CD4-positive, alpha-beta memory T cell (primary cell): ENCODE data around the gene ABCB6. TPM values are rescaled to one million over a fixed set of nuclear protein-coding genes. Genes with fewer than 3 reads are reported as not detected.
A peak's percentile ranks its signal among the peaks of the same experiment; 100 is the strongest.

Source experiments
- CTCF ChIA-PET: fragments of 350-600 bp; sonication (Branson Sonifier 250); formaldehyde crosslinking; loops from one replicate; lab custom pipeline; 2021; ENCODE audit warnings: inconsistent platforms; ENCODE audit not compliant: partially characterized antibody; lab: Charles Lee
- POLR2A ChIA-PET: fragments of 350-600 bp; sonication (Branson Sonifier 250); formaldehyde crosslinking; loops from one replicate; lab custom pipeline; 2021; ENCODE audit not compliant: partially characterized antibody; lab: Charles Lee
- DNase-seq, 5 donors: peaks; one replicate each; pipeline versions ENCODE4 v3.0.0 to v3.0.0-alpha.2; 2020 to 2022; ENCODE audit warnings: mixed read lengths in 1 of 5
- H3K27ac ChIP-seq: one replicate; pipeline ENCODE4 v1.7.0; 2013; ENCODE audit warnings: low read depth, low read length
- H3K27me3 ChIP-seq: 2 replicates; pipeline ENCODE4 v1.7.0; 2013; ENCODE audit warnings: mild to moderate bottlenecking, low read length, moderate library complexity; ENCODE audit not compliant: insufficient read depth
- H3K36me3 ChIP-seq: 2 replicates; pipeline ENCODE4 v1.7.0; 2013; ENCODE audit warnings: mild to moderate bottlenecking, low read length, moderate library complexity; ENCODE audit not compliant: insufficient read depth
- H3K4me1 ChIP-seq: 2 replicates; pipeline ENCODE4 v1.7.0; 2013; ENCODE audit warnings: mild to moderate bottlenecking, low read length, moderate library complexity; ENCODE audit not compliant: insufficient read depth
- H3K4me3 ChIP-seq, 2 donors: one replicate each; pipeline ENCODE4 v1.7.0; 2013; ENCODE audit warnings: low read length in 2 of 2, mild to moderate bottlenecking in 1 of 2
- H3K9me3 ChIP-seq, 2 donors: one replicate each; pipeline ENCODE4 v1.7.0; 2013; ENCODE audit warnings: low read length in 2 of 2, control low read depth in 1 of 2; ENCODE audit not compliant: control insufficient read depth in 1 of 2
- H3K27ac Mint-ChIP-seq, 7 donors: one replicate each; pipeline ENCODE4 v1.8.0; 2020 to 2021; ENCODE audit warnings: mixed read lengths in 7 of 7, mild to moderate bottlenecking in 6 of 7, inconsistent platforms in 3 of 7, moderate library complexity in 3 of 7
- H3K27me3 Mint-ChIP-seq, 2 donors: one replicate each; pipeline ENCODE4 v1.8.0; 2020 to 2021; ENCODE audit warnings: mixed read lengths in 2 of 2
- H3K36me3 Mint-ChIP-seq, 2 donors: one replicate each; pipeline ENCODE4 v1.8.0; 2020 to 2021; ENCODE audit warnings: mixed read lengths in 2 of 2, inconsistent platforms in 1 of 2, mild to moderate bottlenecking in 1 of 2
- H3K4me1 Mint-ChIP-seq, 4 donors: one replicate each; pipeline ENCODE4 v1.8.0; 2020 to 2021; ENCODE audit warnings: mixed read lengths in 4 of 4, mild to moderate bottlenecking in 1 of 4
- H3K4me3 Mint-ChIP-seq, 8 donors: one replicate each; pipeline ENCODE4 v1.8.0; 2020 to 2021; ENCODE audit warnings: mixed read lengths in 8 of 8, mild to moderate bottlenecking in 7 of 8, moderate library complexity in 6 of 8, inconsistent platforms in 3 of 8
- H3K9me3 Mint-ChIP-seq, 8 donors: one replicate each; pipeline ENCODE4 v1.8.0; 2020 to 2021; ENCODE audit warnings: mixed read lengths in 8 of 8, mild to moderate bottlenecking in 5 of 8, inconsistent platforms in 3 of 8, moderate library complexity in 1 of 8
- intact Hi-C: fragments of 100-400 bp; cut with micrococcal nuclease; formaldehyde crosslinking; loops from one replicate; pipeline ENCODE4 v1.15.1; 2023
- polyA plus RNA-seq, 2 donors: library from polyadenylated mRNA; unstranded; fragments of 300-500 nt; fragmentation: Illumina TruSeq; gene quantifications; one replicate each; pipeline ENCODE4 v1.2.3, GENCODE V29; 2021
- total RNA-seq, 2 experiments: library from RNA; stranded (reverse); gene quantifications; one replicate each; pipeline ENCODE4 v1.2.3, GENCODE V29; 2021

The ABCB6 gene
- total and polyA plus RNA-seq, 4 experiments from 2014 or later, result 1.4 to 11.1 (median 7.5) TPM

DNA sequence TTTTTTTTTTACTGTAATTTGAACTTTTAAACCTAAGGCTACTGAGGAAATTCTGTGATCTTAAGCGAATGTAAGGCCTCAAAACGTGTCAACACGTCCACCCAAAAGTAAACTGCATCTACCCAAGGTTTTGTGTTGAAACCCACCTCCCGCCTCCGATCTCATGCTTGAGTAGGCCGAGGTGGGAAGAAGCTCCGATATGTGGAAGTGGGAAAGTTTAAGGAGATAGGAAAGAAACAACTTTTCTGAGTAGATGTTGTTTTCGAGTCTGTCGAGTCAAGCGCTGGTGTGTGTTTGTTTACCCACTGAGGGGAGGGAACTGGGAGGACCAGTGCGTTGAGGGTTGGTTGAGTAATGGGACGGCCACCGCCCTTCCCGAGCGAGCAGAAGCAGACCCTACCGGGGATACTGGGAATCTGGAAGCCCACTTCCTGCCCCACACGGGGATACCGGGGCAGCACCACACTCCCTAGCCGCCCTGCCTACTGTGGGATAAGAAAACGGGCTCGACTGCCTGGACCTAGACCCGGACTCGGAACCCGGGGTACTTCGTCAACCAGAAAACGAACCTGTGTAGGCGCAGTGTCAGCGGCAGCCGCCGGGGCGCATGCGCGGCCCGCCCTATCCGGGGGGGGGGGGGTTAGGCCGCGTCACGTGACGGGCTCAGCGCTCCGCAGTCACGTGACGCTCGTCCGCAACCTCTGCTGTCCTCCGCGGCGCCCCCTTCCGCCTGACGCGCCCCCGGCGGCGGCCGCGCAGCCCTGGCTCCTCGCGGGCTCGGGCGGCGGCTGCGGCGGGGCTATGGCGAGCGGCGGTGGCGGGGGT is 41.0 kb downstream of the ABCB6 start, which contains the start of gene RETREG2:
RETREG2 (plus strand) TSS at position 724 of the 825 bp plus-strand sequence; CDS start at position 802, 78 bp downstream.
- H3K9me3 Mint-ChIP-seq, result no peaks in the 10 kb centered on the region
- ChIA-PET POLR2A (interaction anchor here (0.5 to 9.5 kb wide), 14 partner anchors 15 to 778 kb away, joined by 3 to 424 read pairs (median 22); partner anchors contain the start of genes ABCB6, ANKZF1, ATG9A and CTDSP1), CTCF (interaction anchor here (3.2 to 9.8 kb wide), 4 partner anchors 21 to 117 kb away, joined by 18 to 253 read pairs (median 60); partner anchors contain the start of genes ABCB6, NHEJ1, TUBA4A and TUBA4B)
- no peaks in the 10 kb centered on the region for H3K27me3 ChIP-seq
- peaks cover 66% of the 10 kb centered on the region for H3K4me1 ChIP-seq
- H3K36me3 ChIP-seq, result peaks cover 55% of the 10 kb centered on the region
- peak within 1 kb of the TSS; percentile 91 to 98 (median 95) for H3K4me3 Mint-ChIP-seq
- H3K27me3 Mint-ChIP-seq, result no peaks in the 10 kb centered on the region
- intact Hi-C loops, result loop anchor here (1.0 to 5.0 kb wide), 11 partner anchors 17 to 780 kb away; partner anchors contain the start of genes ANKZF1, ATG9A, CTDSP1 and DNAJB2
- H3K9me3 ChIP-seq, result no peaks in the 10 kb centered on the region
- peak within 1 kb of the TSS; percentile 81 to 96 for H3K4me3 ChIP-seq
- H3K36me3 Mint-ChIP-seq, result peaks cover 29 to 67% of the 10 kb centered on the region in 2 donors
- peak within 1 kb of the TSS; percentile 91 for H3K27ac ChIP-seq
- DNase-seq, result peak; percentile 88 to 91 (median 88)
- peaks cover 34 to 79% (median 62%) of the 10 kb centered on the region in 4 donors for H3K4me1 Mint-ChIP-seq
- H3K27ac Mint-ChIP-seq, result peak within 1 kb of the TSS; percentile 96 to 99 (median 98)

GRCh38 chr2:219176818-219177551 is 41.8 kb downstream of the ABCB6 start, which contains the start of gene CNPPD1:
Gene CNPPD1 (minus strand): TSS chr2:219176925. CDS start chr2:219176828, 97 bp downstream.
- Mint-ChIP-seq H3K4me1 (peaks cover 33 to 79% (median 60%) of the 10 kb centered on the region in 4 donors), H3K4me3 (peak within 1 kb of the TSS; percentile 91 to 98 (median 93)), H3K27me3 (no peaks in the 10 kb centered on the region), H3K36me3 (peaks cover 28 to 73% of the 10 kb centered on the region in 2 donors), H3K27ac (peak within 1 kb of the TSS; percentile 96 to 99 (median 98)), H3K9me3 (no peaks in the 10 kb centered on the region)
- H3K9me3 ChIP-seq, result no peaks in the 10 kb centered on the region
- H3K4me3 ChIP-seq, result peak within 1 kb of the TSS; percentile 77 to 96
- H3K36me3 ChIP-seq, result peaks cover 55% of the 10 kb centered on the region
- POLR2A ChIA-PET, result interaction anchor here (0.6 to 9.5 kb wide), 33 partner anchors 8 to 906 kb away, joined by 3 to 424 read pairs (median 4); partner anchors contain the start of genes ABCB6, ANKZF1, ATG9A and BCS1L
- peak within 1 kb of the TSS; percentile 91 for H3K27ac ChIP-seq
- DNase-seq, result peak; percentile 87 to 90 (median 89)
- no peaks in the 10 kb centered on the region for H3K27me3 ChIP-seq
- intact Hi-C loops, result loop anchor here (1.0 to 5.0 kb wide), 9 partner anchors 17 to 780 kb away; partner anchors contain the start of genes ANKZF1, ATG9A, CTDSP1 and NHEJ1
- CTCF ChIA-PET, result interaction anchor here (1.4 to 9.8 kb wide), 7 partner anchors 12 to 117 kb away, joined by 3 to 253 read pairs (median 30); partner anchors contain the start of genes ABCB6, DNAJB2, NHEJ1 and TUBA4A
- H3K4me1 ChIP-seq, result peaks cover 58% of the 10 kb centered on the region

DNA sequence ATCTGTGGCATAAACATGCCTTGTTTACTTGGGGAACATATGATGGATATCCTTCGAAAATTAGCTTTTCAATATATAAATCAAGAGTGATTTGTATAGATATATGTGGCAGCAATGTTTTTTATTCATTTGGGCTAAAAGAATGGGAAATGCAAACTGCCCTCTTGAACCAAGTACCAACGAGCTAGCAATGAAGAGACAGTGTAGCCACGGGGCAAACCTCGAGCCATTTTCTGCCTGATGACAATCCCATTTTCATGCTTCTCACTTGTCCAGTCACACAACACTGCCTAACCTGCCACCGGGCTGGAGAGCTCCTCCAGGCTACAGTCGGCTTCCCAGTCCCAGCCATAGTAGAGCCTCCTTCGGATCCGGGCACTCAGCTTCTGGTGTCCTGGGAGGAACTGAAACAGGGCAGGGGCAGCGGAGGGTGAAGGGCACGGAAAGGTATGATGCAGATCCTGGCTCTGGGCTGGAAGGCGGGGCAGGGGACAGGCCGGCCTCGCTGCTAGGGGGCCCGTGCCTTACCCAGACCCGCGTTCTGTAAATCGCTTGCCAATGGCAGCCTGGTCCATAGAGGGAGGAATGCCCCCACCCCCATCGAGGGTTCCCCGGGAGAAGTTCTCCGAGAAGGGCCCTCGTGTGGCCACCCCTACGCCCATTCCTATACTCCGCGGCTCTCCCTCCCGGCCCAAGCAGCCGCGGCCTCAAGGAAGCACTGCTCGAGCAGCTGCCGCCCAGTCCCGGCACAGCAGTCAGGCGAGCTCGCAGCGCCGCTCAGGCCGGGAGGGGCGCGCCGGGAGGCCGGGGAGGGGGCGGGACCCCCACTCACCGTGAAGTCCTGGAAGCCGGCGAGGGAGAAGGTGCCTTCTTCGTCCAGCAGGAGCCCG is 42.6 kb downstream of the ABCB6 start:
- H3K36me3 Mint-ChIP-seq, result peaks cover 20 to 72% of the 10 kb centered on the region in 2 donors
- H3K4me3 Mint-ChIP-seq, result peak overlapping the region; percentile 84 to 98 (median 90)
- no peaks in the 10 kb centered on the region for H3K27me3 ChIP-seq
- ChIA-PET CTCF (interaction anchor here (0.8 to 9.8 kb wide), 12 partner anchors 11 to 196 kb away, joined by 3 to 253 read pairs (median 13); partner anchors contain the start of genes ABCB6, DNAJB2, NHEJ1 and TUBA4A), POLR2A (interaction anchor here (0.6 to 9.5 kb wide), 32 partner anchors 9 to 906 kb away, joined by 3 to 424 read pairs (median 4); partner anchors contain the start of genes ABCB6, ANKZF1, ATG9A and BCS1L)
- peak in 4 of 5 donors; percentile 15 to 53 (median 16) for DNase-seq
- H3K27ac ChIP-seq, result peak overlapping the region; percentile 91
- H3K4me1 ChIP-seq, result peaks cover 52% of the 10 kb centered on the region
- no peaks in the 10 kb centered on the region for H3K9me3 Mint-ChIP-seq
- intact Hi-C loops, result loop anchor here (2.0 to 5.0 kb wide), 3 partner anchors 119 to 779 kb away; partner anchors contain the start of gene CTDSP1
- H3K4me3 ChIP-seq, result peak overlapping the region; percentile 77 to 96
- no peaks in the 10 kb centered on the region for H3K27me3 Mint-ChIP-seq
- peak overlapping the region; percentile 78 to 99 (median 92) for H3K27ac Mint-ChIP-seq
- peaks cover 31 to 79% (median 56%) of the 10 kb centered on the region in 4 donors for H3K4me1 Mint-ChIP-seq
- no peaks in the 10 kb centered on the region for H3K9me3 ChIP-seq
- H3K36me3 ChIP-seq, result peaks cover 54% of the 10 kb centered on the region

DNA sequence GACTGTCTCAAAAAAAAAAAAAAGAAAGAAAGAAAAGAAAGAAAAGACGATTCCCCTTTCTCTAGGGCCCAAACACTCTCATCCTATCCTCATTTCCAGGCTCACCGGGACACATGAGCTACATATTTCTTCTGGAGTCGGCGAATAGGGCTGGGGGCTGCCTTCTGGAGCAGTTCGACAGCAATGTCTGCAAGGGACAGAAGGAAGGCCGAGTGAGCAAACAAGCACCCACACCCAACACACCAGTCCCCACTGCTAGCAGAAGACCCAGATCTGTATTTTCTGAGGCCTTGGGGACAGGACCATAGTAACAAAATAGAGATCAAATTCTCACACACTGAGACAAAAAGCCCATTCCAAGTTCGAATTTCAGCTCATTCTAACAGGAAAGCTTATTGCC is 43.3 kb downstream of the ABCB6 start:
- peak overlapping the region; percentile 68 to 96 (median 92) for H3K27ac Mint-ChIP-seq
- H3K27me3 Mint-ChIP-seq, result no peaks in the 10 kb centered on the region
- H3K36me3 ChIP-seq, result peaks cover 47% of the 10 kb centered on the region
- no peaks in the 10 kb centered on the region for H3K9me3 Mint-ChIP-seq
- ChIA-PET CTCF (interaction anchor here (0.8 to 9.8 kb wide), 11 partner anchors 11 to 195 kb away, joined by 3 to 253 read pairs (median 18); partner anchors contain the start of genes ABCB6, DNAJB2, NHEJ1 and TUBA4A), POLR2A (interaction anchor here (1.2 to 9.5 kb wide), 11 partner anchors 14 to 516 kb away, joined by 3 to 424 read pairs (median 64); partner anchors contain the start of genes ABCB6, ANKZF1, ATG9A and BCS1L)
- H3K36me3 Mint-ChIP-seq, result peaks cover 19 to 67% of the 10 kb centered on the region in 2 donors
- peak overlapping the region; percentile 91 for H3K27ac ChIP-seq
- DNase-seq, result no peak
- H3K4me1 Mint-ChIP-seq, result peaks cover 29 to 76% (median 53%) of the 10 kb centered on the region in 4 donors
- H3K9me3 ChIP-seq, result no peaks in the 10 kb centered on the region
- intact Hi-C loops, result loop anchor here (5.0 kb wide), 2 partner anchors 278 to 778 kb away; partner anchors contain the start of gene CTDSP1
- H3K4me3 Mint-ChIP-seq, result peak overlapping the region; percentile 84 to 98 (median 90)
- H3K4me1 ChIP-seq, result peaks cover 51% of the 10 kb centered on the region
- no peaks in the 10 kb centered on the region for H3K27me3 ChIP-seq
- H3K4me3 ChIP-seq, result peak overlapping the region; percentile 77 to 96

DNA sequence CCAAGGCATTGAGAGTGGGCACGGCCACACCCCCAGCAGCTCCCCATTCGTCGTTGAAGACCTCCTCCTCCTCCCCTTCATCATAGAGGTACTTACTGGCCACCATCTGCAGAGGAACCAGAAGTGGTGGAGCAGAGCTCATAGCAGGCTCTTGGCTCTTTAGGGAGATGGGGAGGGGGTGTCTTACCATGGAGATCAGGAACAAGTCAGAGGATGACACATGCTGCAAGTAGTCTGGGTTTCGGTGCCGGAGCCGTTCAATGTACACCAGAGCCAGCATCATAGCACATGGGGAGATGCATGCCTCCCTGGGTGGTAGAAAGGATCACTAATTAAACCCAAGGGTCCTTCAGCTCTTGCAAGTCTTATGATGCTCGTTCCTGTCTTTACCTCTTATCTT is 44.0 kb downstream of the ABCB6 start:
- Mint-ChIP-seq H3K36me3 (peaks cover 19 to 64% of the 10 kb centered on the region in 2 donors), H3K27me3 (no peaks in the 10 kb centered on the region), H3K4me1 (peaks cover 29 to 70% (median 48%) of the 10 kb centered on the region in 4 donors), H3K4me3 (peak overlapping the region; percentile 18 to 90 (median 36)), H3K9me3 (no peaks in the 10 kb centered on the region), H3K27ac (peak overlapping the region in 5 of 7 donors; percentile 17 to 96 (median 39))
- H3K36me3 ChIP-seq, result peaks cover 40% of the 10 kb centered on the region
- ChIA-PET POLR2A (interaction anchor here (1.2 to 9.5 kb wide), 7 partner anchors 13 to 212 kb away, joined by 3 to 424 read pairs (median 90); partner anchors contain the start of genes ABCB6, DNAJB2, GLB1L and NHEJ1), CTCF (interaction anchor here (1.6 to 9.8 kb wide), 8 partner anchors 10 to 124 kb away, joined by 6 to 253 read pairs (median 36); partner anchors contain the start of genes ABCB6, DNAJB2, NHEJ1 and TUBA4A)
- intact Hi-C loops, result loop anchor here (5.0 kb wide), 2 partner anchors 278 to 778 kb away; partner anchors contain the start of gene CTDSP1
- no peaks in the 10 kb centered on the region for H3K27me3 ChIP-seq
- peaks cover 44% of the 10 kb centered on the region for H3K4me1 ChIP-seq
- no peak for DNase-seq
- no peak overlapping the region for H3K4me3 ChIP-seq
- H3K27ac ChIP-seq, result peak overlapping the region; percentile 17
- H3K9me3 ChIP-seq, result no peaks in the 10 kb centered on the region
